Limb (tissue), 2 donors: ENCODE measurements around the gene GET3.
"Not testable (repeated sequence)": the region's sequence is repeated elsewhere in the genome, so short reads cannot be mapped to it uniquely, and the experiment has no call there.

Experiments used
- DNase-seq, 2 donors: peaks; one replicate each; pipeline ENCODE4 v3.0.0-alpha.2; 2016; ENCODE audit errors: extremely low spot score in 2 of 2

Gene GET3

GRCh38 chr19:12792051-12792852, 55.0 kb downstream of the GET3 start:
- DNase-seq, result peak; percentile 30 to 75

- peak in 1 of 2 donors; percentile 57 for DNase-seq
Measured at GRCh38 chr19:12792853-12793289, 55.6 kb downstream of the GET3 start.

GRCh38 chr19:12793290-12794195, 56.2 kb downstream of the GET3 start:
- DNase-seq, result peak; percentile 89 to 97

- DNase-seq, result no peak
Measured at GRCh38 chr19:12794196-12794941, 57.1 kb downstream of the GET3 start.

GRCh38 chr19:12794971-12795381, 57.7 kb downstream of the GET3 start:
- no peak for DNase-seq

GRCh38 chr19:12796146-12797071, 59.1 kb downstream of the GET3 start:
- peak; percentile 85 to 86 for DNase-seq

- DNase-seq, result no peak
Measured at GRCh38 chr19:12797141-12797587, 59.9 kb downstream of the GET3 start.

- DNase-seq, result not testable (repeated sequence)
Measured at GRCh38 chr19:12797607-12798006, 60.3 kb downstream of the GET3 start.
